ENCODE measurements around the gene ZFAND5.

GRCh38 chr9:72384710-72385485 is 19.9 kb upstream of the ZFAND5 start:
- TF ChIP-seq CTCF (IDR thresholded peaks at IDR 0.05) = no peak
- TF ChIP-seq POLR2A (IDR thresholded peaks at IDR 0.05) = no peak
